HG03565 (cell line): ENCODE data around the gene CASP5.
"Not testable (repeated sequence)": the region's sequence is repeated elsewhere in the genome, so short reads cannot be mapped to it uniquely, and the experiment has no call there.

Source experiments
- ATAC-seq: cut with Tn5 transposase; IDR thresholded peaks from one replicate; pipeline ENCODE4 v1.9.1; 2021; ENCODE audit warnings: mild to moderate bottlenecking, moderate library complexity; ENCODE audit not compliant: unreplicated experiment

Gene CASP5

GRCh38 chr11:105023003-105023402 lies at the start of gene CASP5:
Gene CASP5 (minus strand): TSS chr11:105023168. CDS start chr11:105023136, 32 bp downstream.
- ATAC-seq = no peak

- not testable (repeated sequence) for ATAC-seq
These were observed 49.1 kb upstream of the CASP5 start for GRCh38 chr11:105072080-105072479.

- ATAC-seq = no peak
These were observed 48.2 kb upstream of the CASP5 start for GRCh38 chr11:105071089-105071732.

DNA sequence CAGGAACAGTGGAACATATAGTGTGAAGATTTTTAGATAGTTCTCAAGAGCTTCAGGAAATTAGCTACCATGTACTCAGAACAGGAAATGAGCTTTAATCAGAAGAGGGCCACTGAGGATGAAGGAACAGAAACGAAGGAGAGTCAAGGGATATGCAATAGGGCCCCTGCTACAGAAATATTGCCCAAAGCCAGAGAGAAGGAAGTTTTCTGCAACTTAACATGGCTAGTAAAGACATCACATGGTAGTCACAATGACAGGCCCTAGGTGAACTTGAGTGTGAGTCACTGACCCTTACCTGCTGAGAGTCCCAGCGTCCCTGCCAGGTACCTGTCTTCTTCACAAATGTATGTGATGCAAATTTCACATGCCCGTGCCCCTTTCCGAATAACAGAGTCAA lies 47.3 kb upstream of the CASP5 start:
- no peak for ATAC-seq

GRCh38 chr11:105069749-105070148 lies 46.8 kb upstream of the CASP5 start:
- ATAC-seq = not testable (repeated sequence)

- ATAC-seq = not testable (repeated sequence)
These were observed 40.4 kb upstream of the CASP5 start for GRCh38 chr11:105063245-105063941.

DNA sequence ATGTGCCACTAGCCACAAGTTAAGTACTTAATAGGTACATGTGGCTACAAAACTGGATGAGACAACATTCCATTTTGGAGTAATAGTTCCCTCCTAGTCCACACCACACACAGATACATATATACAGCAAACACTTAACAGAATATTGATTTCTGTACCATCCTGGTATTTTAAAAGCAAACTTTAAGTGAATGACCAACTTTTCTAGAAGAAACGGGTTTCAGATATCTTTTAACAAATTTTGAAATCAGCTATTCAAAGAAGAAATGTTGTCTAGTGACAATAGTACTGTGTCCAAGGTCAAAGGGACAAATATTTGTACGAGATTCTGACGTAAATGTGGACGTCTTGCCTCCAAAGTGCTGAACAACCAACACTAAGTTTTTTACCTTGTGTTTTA lies 34.5 kb upstream of the CASP5 start:
- no peak for ATAC-seq

- no peak for ATAC-seq
These were observed 33.5 kb upstream of the CASP5 start for GRCh38 chr11:105056446-105056845.

DNA sequence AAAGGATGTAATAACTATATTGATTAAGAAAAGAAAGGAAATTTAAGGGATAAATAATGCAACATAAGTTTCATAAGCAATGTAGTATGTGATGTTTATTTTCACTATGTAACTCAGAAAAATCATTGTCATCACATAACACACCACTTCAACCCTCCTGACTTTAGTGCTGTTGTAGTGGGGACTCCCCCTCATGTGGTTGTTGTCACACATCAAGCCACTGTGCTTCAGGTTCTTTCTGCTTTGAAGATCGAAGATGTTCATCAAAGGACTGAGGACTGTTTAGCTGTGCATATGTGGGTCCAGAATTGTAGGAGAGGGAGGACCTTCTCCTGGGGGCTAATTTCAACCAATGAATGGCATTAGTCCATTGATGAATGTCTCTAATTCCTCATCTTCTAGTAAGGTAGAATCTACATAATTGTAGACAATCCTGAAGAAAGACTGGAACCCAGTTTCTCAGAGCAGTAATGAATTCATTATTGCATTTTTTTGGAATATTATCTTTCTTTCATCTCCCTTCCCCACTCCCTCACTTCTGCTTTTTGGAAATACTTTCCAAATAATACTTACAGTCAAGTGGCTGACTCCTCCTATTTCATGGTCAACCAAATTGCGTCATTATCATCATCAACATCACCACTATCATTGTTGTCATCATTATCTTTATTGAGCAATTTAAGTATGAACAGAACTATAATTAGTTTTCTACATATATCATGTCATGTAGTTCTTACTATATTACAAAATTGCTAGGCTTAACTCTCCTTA lies 31.9 kb upstream of the CASP5 start:
- ATAC-seq = no peak

GRCh38 chr11:105052487-105052886 lies 29.5 kb upstream of the CASP5 start:
- no peak for ATAC-seq

- no peak for ATAC-seq
These were observed 28.6 kb upstream of the CASP5 start for GRCh38 chr11:105051559-105051958.

DNA sequence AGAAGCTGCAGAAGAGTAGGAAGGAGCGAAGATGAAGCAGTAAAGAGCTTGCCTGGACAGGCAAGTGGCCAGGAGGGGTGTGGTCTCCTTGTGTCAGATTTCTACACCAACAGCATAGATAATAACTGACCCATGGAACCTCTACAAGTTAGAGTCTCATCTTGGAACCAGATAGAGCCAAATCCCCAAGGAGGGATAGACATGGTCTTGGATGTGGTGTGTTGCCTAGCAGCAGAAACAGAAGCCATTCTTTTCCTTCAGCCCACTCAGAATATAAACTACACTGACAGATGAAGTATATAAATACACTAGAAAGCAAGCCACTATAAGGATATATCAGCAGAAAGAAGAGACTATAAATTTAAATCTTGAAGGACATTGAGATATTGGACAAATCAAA lies 26.5 kb upstream of the CASP5 start:
- no peak for ATAC-seq

DNA sequence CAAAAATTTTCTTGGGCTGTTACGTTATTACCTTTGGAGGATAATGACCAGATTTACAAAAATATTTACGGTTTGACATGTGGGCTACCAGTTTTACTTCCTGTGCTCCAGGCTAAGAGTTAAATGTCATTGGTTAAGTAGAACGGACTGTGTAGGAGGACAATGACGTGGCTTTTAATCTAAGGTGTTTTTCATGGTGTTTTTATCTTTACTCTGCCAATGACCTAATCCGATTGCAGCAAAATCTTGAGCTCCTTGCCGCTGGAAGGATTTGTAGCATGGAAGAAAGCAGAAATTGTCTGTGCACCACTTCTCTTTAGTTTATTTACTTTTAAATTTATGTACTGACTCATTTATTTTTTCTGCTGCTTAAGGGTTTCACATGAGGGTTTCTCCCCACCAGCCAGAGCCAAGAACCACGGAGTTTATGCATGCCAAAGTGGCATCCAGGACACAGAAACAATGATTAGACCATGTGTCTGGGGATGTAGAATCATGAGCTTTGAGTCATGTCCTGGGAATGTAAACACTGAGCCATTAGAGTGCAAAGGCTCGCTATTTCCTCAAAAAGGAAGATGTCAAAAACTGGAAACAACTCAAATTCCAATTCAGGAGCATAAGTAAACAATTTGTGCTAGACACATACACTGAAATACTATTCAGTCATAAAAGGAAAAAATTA lies 24.1 kb upstream of the CASP5 start:
- ATAC-seq = no peak

DNA sequence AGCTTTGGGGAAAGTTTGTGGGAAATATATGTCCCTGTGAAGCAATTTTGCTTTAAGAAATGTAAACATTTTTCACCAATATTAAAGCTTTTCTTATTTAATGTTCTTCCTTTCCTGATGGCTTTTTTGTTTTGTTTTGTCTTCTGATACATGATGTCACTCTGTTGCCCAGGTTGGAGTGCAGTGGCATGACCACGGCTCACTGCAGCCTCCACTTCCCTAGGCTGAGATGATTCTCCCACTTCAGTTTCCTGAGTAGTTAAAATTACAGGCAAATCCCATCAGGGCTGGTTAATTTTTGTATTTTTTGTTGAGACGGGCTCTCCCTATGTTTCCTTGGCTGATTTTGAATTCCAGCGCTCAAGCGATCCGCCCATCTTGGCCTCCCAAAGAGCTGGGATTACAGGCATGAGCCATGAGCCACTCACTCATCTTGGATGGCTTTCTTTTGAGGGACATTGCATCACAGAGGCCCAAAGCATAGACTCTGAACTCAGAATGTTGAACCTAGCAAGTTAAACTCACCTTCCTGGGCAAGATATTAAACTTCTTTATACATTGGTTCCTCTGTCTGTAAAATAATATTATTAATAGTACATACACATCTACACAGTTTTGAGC lies 22.8 kb upstream of the CASP5 start:
- no peak for ATAC-seq

DNA sequence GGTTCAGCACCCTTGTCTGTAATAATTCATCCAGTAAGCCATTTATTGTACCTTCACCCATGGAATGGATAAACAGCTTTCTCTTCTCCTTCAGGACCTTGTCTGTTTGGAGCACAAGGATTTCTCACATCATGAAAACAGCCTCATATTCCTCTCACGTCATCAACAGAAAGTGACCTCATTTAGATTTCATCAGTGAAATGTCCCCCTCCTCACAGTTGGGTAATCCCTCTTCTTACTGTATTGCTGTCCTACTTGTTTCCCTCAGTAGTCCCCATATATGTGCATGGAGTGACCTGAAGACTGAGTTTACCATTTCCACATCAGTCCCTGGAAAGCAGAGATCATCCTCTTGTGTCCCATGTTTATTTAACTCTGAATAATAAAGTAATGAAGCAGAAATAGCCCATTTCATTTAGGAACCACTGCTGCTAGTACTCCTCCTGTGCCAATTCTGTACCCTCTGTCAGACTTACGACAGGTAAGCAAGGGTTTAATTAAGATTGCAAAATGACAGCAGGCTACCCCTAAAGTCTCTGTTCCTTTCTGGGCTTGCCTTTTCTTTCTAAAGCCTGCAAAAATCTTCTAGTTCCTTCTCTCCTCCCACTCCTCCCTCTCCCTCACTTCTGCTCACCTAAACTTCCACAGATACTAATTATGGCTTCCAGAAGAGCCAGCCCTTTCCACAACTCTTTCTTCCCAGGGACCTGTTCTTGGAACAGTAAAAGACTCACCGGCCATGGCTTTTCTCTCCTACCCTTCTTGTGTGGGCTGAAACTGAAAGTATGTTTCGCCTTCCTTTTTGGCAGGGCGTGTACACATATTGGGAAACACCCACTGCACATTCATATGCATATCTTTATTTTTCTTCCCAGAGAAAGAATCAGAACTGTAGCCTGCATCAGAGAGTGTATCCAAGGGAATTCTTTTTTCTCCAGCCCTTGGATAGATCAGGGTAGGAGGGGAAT lies 21.9 kb upstream of the CASP5 start, which contains the start of gene CARD16:
Gene CARD16 (minus strand): TSS at position 779 of the 968 bp plus-strand sequence. CDS start 38 bp downstream, at position 741.
- peak; percentile 98 for ATAC-seq

DNA sequence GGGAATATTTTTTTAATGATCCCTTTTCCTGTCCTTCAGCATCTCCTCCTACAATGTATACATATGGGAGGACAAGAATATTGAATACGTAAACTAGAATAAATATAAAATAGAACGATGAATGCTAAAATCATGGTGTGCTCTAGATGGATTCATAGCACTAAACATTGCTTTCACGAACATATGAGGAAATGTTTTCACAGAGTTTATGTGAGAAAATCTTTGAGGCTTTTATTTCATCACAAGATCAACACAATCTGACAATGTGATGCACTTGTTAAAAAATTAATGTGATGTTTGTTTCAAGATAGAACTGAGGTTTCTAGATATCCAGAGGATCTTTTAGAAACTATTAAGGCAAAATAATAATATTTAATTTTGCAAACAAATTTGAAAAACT lies 19.2 kb upstream of the CASP5 start:
- ATAC-seq = no peak

DNA sequence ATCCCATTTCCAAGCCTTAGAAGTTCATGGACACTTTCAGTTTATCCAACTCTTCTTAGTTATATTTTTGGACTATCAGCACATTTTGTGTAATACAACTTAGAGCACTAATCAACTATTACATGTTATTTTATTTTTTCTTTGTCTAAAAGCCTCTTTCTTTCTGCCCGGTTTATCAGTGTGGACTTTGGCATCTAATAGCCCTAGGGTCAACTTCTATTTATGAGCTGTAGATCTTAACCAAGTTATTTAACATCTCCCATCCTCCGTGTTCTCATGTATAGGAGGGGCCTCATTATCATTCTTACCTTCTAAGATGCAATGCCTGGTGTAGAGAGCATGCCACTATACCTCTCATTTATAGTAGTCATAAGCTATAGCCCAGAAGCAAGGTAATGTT lies 17.7 kb upstream of the CASP5 start:
- no peak for ATAC-seq

GRCh38 chr11:105034813-105035620 lies 12.0 kb upstream of the CASP5 start, which contains the start of gene CASP1:
Gene CASP1 (minus strand): TSS chr11:105035144. CDS start chr11:105035113, 31 bp downstream.
- peak; percentile 97 for ATAC-seq

GRCh38 chr11:105034388-105034787 lies 11.4 kb upstream of the CASP5 start:
- ATAC-seq = peak; percentile 1
